Measurements from ENCODE around the gene HSD3B1.
"Not testable (repeated sequence)": the region's sequence is repeated elsewhere in the genome, so short reads cannot be mapped to it uniquely, and the experiment has no call there.

Gene HSD3B1

GRCh38 chr1:119481951-119482350, 25.1 kb upstream of the HSD3B1 start:
- no peak for TF ChIP-seq ZNF274 (IDR thresholded peaks at IDR 0.05; ENCODE audit: low read depth, low read length)
- H3K4me3 ChIP-seq (ENCODE audit: low read length): no peak overlapping the region

GRCh38 chr1:119482517-119483425, 24.2 kb upstream of the HSD3B1 start:
- H3K4me3 ChIP-seq (ENCODE audit: low read length): no peak overlapping the region
- TF ChIP-seq ZNF274 (IDR thresholded peaks at IDR 0.05; ENCODE audit: low read depth, low read length): no peak

- no peak for TF ChIP-seq ZNF274 (IDR thresholded peaks at IDR 0.05; ENCODE audit: low read depth, low read length)
- H3K4me3 ChIP-seq (ENCODE audit: low read length): no peak overlapping the region
These were observed 23.4 kb upstream of the HSD3B1 start for GRCh38 chr1:119483441-119484200.

GRCh38 chr1:119485201-119485600, 21.8 kb upstream of the HSD3B1 start:
- TF ChIP-seq ZNF274 (IDR thresholded peaks at IDR 0.05; ENCODE audit: low read depth, low read length): no peak
- no peak overlapping the region for H3K4me3 ChIP-seq (ENCODE audit: low read length)

GRCh38 chr1:119488216-119488615, 18.8 kb upstream of the HSD3B1 start:
- no peak overlapping the region for H3K4me3 ChIP-seq (ENCODE audit: low read length)
- no peak for TF ChIP-seq ZNF274 (IDR thresholded peaks at IDR 0.05; ENCODE audit: low read depth, low read length)

- no peak overlapping the region for H3K4me3 ChIP-seq (ENCODE audit: low read length)
- no peak for TF ChIP-seq ZNF274 (IDR thresholded peaks at IDR 0.05; ENCODE audit: low read depth, low read length)
These were observed 17.8 kb upstream of the HSD3B1 start for GRCh38 chr1:119489201-119489600.

GRCh38 chr1:119490925-119491324, 16.1 kb upstream of the HSD3B1 start:
- no peak overlapping the region for H3K4me3 ChIP-seq (ENCODE audit: low read length)

GRCh38 chr1:119492763-119493162, 14.2 kb upstream of the HSD3B1 start:
- no peak overlapping the region for H3K4me3 ChIP-seq (ENCODE audit: low read length)
- no peak for TF ChIP-seq ZNF274 (IDR thresholded peaks at IDR 0.05; ENCODE audit: low read depth, low read length)

More at GRCh38 chr1:119490925-119491324, 16.1 kb upstream of the HSD3B1 start:
- TF ChIP-seq ZNF274 (IDR thresholded peaks at IDR 0.05; ENCODE audit: low read depth, low read length): no peak

GRCh38 chr1:119504831-119505230, 2.2 kb upstream of the HSD3B1 start:
- TF ChIP-seq ZNF274 (IDR thresholded peaks at IDR 0.05; ENCODE audit: low read depth, low read length): no peak
- no peak overlapping the region for H3K4me3 ChIP-seq (ENCODE audit: low read length)

GRCh38 chr1:119510046-119510445, 3.0 kb downstream of the HSD3B1 start:
- TF ChIP-seq ZNF274 (IDR thresholded peaks at IDR 0.05; ENCODE audit: low read depth, low read length): no peak
- H3K4me3 ChIP-seq (ENCODE audit: low read length): no peak overlapping the region

- no peak for TF ChIP-seq ZNF274 (IDR thresholded peaks at IDR 0.05; ENCODE audit: low read depth, low read length)
- H3K4me3 ChIP-seq (ENCODE audit: low read length): no peak overlapping the region
These were observed 8.2 kb downstream of the HSD3B1 start for GRCh38 chr1:119515221-119515620.

- H3K4me3 ChIP-seq (ENCODE audit: low read length): no peak overlapping the region
These were observed 9.2 kb downstream of the HSD3B1 start for GRCh38 chr1:119516247-119516646.

GRCh38 chr1:119516680-119517079, 9.7 kb downstream of the HSD3B1 start:
- no peak overlapping the region for H3K4me3 ChIP-seq (ENCODE audit: low read length)
- no peak for TF ChIP-seq ZNF274 (IDR thresholded peaks at IDR 0.05; ENCODE audit: low read depth, low read length)

More at GRCh38 chr1:119516247-119516646, 9.2 kb downstream of the HSD3B1 start:
- TF ChIP-seq ZNF274 (IDR thresholded peaks at IDR 0.05; ENCODE audit: low read depth, low read length): no peak

- H3K4me3 ChIP-seq (ENCODE audit: low read length): not testable (repeated sequence)
These were observed 10.7 kb downstream of the HSD3B1 start for GRCh38 chr1:119517667-119518066.
